ENCODE data around the gene LLGL2.

LLGL2 gene

GRCh38 chr17:75615301-75615700, 89.8 kb downstream of the LLGL2 start:
- no peak for DNase-seq (ENCODE audit: low spot score)

GRCh38 chr17:75616521-75617122, 91.1 kb downstream of the LLGL2 start:
- no peak for DNase-seq (ENCODE audit: low spot score)

GRCh38 chr17:75617218-75617617, 91.7 kb downstream of the LLGL2 start:
- no peak for DNase-seq (ENCODE audit: low spot score)

- DNase-seq (ENCODE audit: low spot score): no peak
These were observed 92.2 kb downstream of the LLGL2 start for GRCh38 chr17:75617675-75618074.

- DNase-seq (ENCODE audit: low spot score): peak; percentile 23
These were observed 94.3 kb downstream of the LLGL2 start for GRCh38 chr17:75619506-75620431.

- no peak for DNase-seq (ENCODE audit: low spot score)
These were observed 96.0 kb downstream of the LLGL2 start for GRCh38 chr17:75621489-75621888.

GRCh38 chr17:75622076-75622475, 96.6 kb downstream of the LLGL2 start:
- DNase-seq (ENCODE audit: low spot score): no peak

GRCh38 chr17:75622771-75623273, 97.3 kb downstream of the LLGL2 start:
- no peak for DNase-seq (ENCODE audit: low spot score)

GRCh38 chr17:75623386-75623785, 97.9 kb downstream of the LLGL2 start:
- no peak for DNase-seq (ENCODE audit: low spot score)

GRCh38 chr17:75624021-75624420, 98.5 kb downstream of the LLGL2 start:
- DNase-seq (ENCODE audit: low spot score): no peak

Measured in RKO (cell line).